Subcutaneous abdominal adipose tissue (tissue), 5 donors: ENCODE data around the gene RPS6KC1.
"Not testable (repeated sequence)": the region's sequence is repeated elsewhere in the genome, so short reads cannot be mapped to it uniquely, and the experiment has no call there.

Experiments
- H3K27ac ChIP-seq: one replicate; pipeline ENCODE4 v1.7.0; 2013; ENCODE audit warnings: low read depth, mild to moderate bottlenecking, inconsistent platforms, low read length, moderate library complexity
- H3K27me3 ChIP-seq, 5 donors: one replicate each; pipeline ENCODE4 v1.7.0; 2013; ENCODE audit warnings: low read length in 5 of 5, inconsistent platforms in 1 of 5; ENCODE audit not compliant: control insufficient read depth in 5 of 5, insufficient read depth in 4 of 5
- H3K36me3 ChIP-seq, 5 donors: one replicate each; pipeline ENCODE4 v1.7.0; 2013; ENCODE audit warnings: low read length in 5 of 5; ENCODE audit not compliant: control insufficient read depth in 5 of 5, insufficient read depth in 5 of 5
- H3K4me1 ChIP-seq, 5 donors: one replicate each; pipeline ENCODE4 v1.7.0; 2013; ENCODE audit warnings: low read length in 5 of 5, mild to moderate bottlenecking in 3 of 5, moderate library complexity in 1 of 5; ENCODE audit not compliant: control insufficient read depth in 5 of 5, insufficient read depth in 5 of 5
- H3K4me3 ChIP-seq, 5 donors: one replicate each; pipeline ENCODE4 v1.7.0; 2013; ENCODE audit warnings: low read length in 5 of 5, low read depth in 1 of 5
- H3K9ac ChIP-seq, 5 donors: one replicate each; pipeline ENCODE4 v1.7.0; 2013; ENCODE audit warnings: low read length in 5 of 5, mild to moderate bottlenecking in 4 of 5, moderate library complexity in 3 of 5
- H3K9me3 ChIP-seq, 5 donors: one replicate each; pipeline ENCODE4 v1.7.0; 2013; ENCODE audit warnings: low read length in 5 of 5; ENCODE audit not compliant: control insufficient read depth in 5 of 5
- donor health status: healthy.
- donor health status: healthy.
- donor health status: healthy.
- donor health status: healthy.
- donor health status: healthy.

The RPS6KC1 gene

DNA sequence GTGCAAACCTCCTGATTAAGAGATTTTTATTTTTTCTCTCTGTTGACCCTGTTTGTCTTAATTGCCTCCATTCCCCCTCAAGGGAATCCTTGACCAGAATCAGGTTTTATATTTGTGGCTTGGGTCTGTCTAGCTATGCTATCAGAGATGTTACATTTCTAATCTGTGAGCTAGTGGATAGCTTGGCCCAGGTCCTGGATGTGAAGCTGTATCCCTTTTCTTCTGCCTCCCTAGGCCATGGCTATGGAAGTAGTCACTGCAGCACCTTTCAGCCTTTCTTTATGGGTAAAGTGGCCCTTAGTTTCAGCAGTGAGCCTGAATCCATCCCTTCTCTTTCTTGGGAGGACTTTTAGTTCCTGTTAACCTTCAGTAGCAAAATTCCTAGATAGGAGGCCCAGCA is 18.4 kb upstream of the RPS6KC1 start:
- Histone ChIP-seq H3K9ac (no peak overlapping the region), H3K4me3 (no peak overlapping the region), H3K27me3 (peaks cover 0 to 6% (median 0%) of the 10 kb centered on the region in 5 donors), H3K27ac (no peak overlapping the region), H3K9me3 (no peaks in the 10 kb centered on the region), H3K4me1 (no peaks in the 10 kb centered on the region), H3K36me3 (no peaks in the 10 kb centered on the region)

- Histone ChIP-seq H3K27me3 (peaks cover 0 to 6% (median 3%) of the 10 kb centered on the region in 5 donors), H3K27ac (no peak overlapping the region), H3K9ac (no peak overlapping the region)
Measured at GRCh38 chr1:213034713-213035112, 16.3 kb upstream of the RPS6KC1 start.

DNA sequence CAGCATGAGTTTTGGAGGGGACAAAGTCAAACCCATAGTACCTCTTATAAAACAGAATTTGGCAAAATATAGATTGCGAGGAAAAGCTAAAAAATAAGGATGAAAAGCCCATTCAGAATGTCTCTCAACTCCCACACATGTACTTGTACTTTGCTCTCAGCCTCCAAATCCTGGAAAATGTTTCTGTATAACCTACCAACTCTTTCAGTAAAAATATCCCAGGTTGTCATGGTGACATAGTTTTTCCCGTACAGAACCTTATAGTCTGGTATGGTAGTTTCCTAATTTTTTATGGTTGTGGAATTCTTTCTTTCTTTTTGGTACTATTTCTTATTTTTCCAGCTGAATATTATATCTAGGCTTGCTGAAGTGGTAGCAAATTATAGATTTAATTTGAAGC is 15.5 kb upstream of the RPS6KC1 start:
- H3K27ac ChIP-seq: no peak overlapping the region
- no peaks in the 10 kb centered on the region for H3K4me1 ChIP-seq
- no peaks in the 10 kb centered on the region for H3K36me3 ChIP-seq
- H3K4me3 ChIP-seq: no peak overlapping the region
- H3K9ac ChIP-seq: no peak overlapping the region
- no peaks in the 10 kb centered on the region for H3K9me3 ChIP-seq
- H3K27me3 ChIP-seq: peaks cover 0 to 6% (median 3%) of the 10 kb centered on the region in 5 donors

More at GRCh38 chr1:213034713-213035112, 16.3 kb upstream of the RPS6KC1 start:
- H3K36me3 ChIP-seq: no peaks in the 10 kb centered on the region
- no peaks in the 10 kb centered on the region for H3K9me3 ChIP-seq
- H3K4me1 ChIP-seq: no peaks in the 10 kb centered on the region
- no peak overlapping the region for H3K4me3 ChIP-seq

DNA sequence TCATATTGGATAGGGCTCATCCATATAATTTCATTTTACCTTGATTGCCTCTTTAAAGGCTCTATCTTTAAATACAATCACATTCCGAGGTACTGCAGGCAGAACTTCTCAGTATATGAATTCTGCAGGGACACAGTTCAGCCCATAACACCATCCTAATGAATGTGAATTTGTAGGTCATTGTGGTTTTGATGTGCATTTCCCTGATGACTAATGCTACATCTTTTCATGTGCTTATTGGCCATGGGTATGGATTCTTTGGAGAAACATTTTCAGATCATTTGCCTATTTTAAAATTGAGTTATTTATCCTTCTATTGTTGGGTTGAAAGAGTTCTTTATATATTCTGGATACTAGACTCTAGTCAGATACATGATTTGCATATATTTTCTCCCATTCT is 9.6 kb upstream of the RPS6KC1 start:
- H3K4me3 ChIP-seq: no peak overlapping the region
- H3K27me3 ChIP-seq: peaks cover 0 to 3% (median 0%) of the 10 kb centered on the region in 5 donors
- no peak overlapping the region for H3K9ac ChIP-seq
- H3K27ac ChIP-seq: no peak overlapping the region
- no peaks in the 10 kb centered on the region for H3K9me3 ChIP-seq
- H3K4me1 ChIP-seq: no peaks in the 10 kb centered on the region
- H3K36me3 ChIP-seq: no peaks in the 10 kb centered on the region

DNA sequence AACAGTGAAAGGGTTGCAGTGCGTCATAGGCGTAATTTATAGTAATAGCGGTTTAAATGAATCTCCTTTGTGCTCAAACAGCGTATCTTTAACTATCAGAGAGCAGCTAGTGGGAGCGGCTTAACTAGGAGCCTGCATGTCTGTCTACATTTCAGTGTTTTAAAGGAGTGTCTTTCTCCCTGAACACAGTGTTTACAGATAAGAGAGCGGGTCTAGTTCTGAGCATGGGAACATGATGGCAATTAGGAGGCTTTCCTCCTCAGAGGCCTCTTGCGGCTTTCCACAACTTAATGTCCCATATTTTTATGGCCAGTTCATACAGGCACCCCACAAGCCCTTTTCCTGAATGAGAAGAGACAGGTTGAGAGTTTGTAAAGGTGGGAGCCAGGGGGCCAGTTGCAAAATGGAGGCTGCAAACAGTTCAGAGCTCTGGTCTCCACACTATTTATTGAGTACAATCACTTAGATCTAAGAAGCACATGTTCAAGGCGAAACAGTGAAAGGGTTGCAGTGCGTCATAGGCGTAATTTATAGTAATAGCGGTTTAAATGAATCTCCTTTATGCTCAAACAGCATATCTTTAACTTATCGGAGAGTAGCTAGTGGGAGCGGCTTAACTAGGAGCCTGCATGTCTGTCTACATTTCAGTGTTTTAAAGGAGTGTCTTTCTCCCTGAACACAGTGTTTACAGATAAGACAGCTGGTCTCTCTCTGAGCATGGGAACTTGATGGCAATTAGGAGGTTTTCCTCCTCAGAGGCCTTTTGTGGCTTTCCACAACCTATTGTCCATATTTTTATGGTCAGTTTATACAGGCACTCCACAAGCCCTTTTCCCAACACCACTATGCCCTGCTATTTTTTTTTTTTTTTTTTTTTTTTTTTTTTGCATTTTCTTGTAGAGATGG is 5.5 kb upstream of the RPS6KC1 start:
- H3K9me3 ChIP-seq, H3K27ac ChIP-seq, H3K4me3 ChIP-seq, H3K27me3 ChIP-seq, H3K36me3 ChIP-seq, H3K4me1 ChIP-seq, H3K9ac ChIP-seq: not testable (repeated sequence)

DNA sequence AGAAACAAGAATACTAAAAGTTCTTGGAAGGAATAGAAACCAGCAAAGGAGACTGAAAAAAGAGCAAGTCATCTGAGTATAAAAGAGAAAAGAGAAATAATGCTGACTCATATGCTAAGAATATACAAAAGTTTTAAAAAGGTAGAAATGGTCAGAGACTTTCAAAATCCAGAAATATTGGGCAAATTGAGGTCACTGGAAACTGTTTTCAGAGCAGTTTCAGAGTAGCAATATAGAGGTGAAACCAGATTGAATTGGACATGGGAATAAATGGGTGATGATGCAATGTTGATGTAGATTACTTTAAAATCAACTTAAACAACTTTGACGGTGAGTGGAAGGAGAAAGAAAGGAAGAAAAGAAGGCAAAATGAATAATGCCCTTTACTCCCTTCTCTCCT is 1.8 kb upstream of the RPS6KC1 start:
- Histone ChIP-seq H3K4me1 (peaks cover 0 to 23% (median 17%) of the 10 kb centered on the region in 5 donors), H3K9ac (no peak overlapping the region), H3K27me3 (peaks cover 0 to 6% (median 0%) of the 10 kb centered on the region in 5 donors), H3K4me3 (no peak overlapping the region), H3K27ac (no peak overlapping the region), H3K36me3 (no peaks in the 10 kb centered on the region), H3K9me3 (no peaks in the 10 kb centered on the region)

DNA sequence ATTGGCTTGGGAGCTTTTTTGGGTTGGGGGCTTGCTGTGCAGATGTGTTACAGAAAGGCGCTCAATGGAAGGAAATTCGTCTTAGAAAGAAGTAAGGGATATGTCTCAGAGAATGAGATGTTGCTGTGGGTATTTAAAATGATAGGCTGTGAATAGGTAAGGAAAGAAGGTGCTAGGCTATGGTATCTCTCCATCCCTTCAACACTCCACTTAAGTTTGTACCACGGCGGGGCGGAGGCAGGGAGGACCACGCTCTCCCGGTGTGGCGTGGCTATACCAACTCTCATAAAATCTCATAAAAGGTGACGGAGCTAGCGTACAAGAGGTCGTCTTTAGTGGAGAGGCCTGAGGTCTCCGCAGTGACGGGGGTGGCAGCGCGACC is 305 bp upstream of the RPS6KC1 start:
- Histone ChIP-seq H3K9ac (peak overlapping the region in 4 of 5 donors; percentile 75 to 90 (median 82)), H3K9me3 (no peaks in the 10 kb centered on the region)

GRCh38 chr1:213051881-213052202 is 801 bp downstream of the RPS6KC1 start:
- H3K9ac ChIP-seq: peak overlapping the region in 4 of 5 donors; percentile 75 to 90 (median 82)
- peak overlapping the region; percentile 75 for H3K27ac ChIP-seq
- H3K9me3 ChIP-seq: no peaks in the 10 kb centered on the region
- H3K4me1 ChIP-seq: peaks cover 0 to 23% (median 17%) of the 10 kb centered on the region in 5 donors
- H3K4me3 ChIP-seq: peak overlapping the region; percentile 76 to 98 (median 93)
- H3K36me3 ChIP-seq: no peaks in the 10 kb centered on the region
- peaks cover 0 to 4% (median 0%) of the 10 kb centered on the region in 5 donors for H3K27me3 ChIP-seq

More for the DNA sequence above, 305 bp upstream of the RPS6KC1 start:
- Histone ChIP-seq H3K4me1 (peaks cover 0 to 23% (median 17%) of the 10 kb centered on the region in 5 donors), H3K36me3 (no peaks in the 10 kb centered on the region), H3K4me3 (peak overlapping the region; percentile 76 to 98 (median 88)), H3K27me3 (peaks cover 0 to 6% (median 0%) of the 10 kb centered on the region in 5 donors), H3K27ac (peak overlapping the region; percentile 75)

- Histone ChIP-seq H3K9me3 (no peaks in the 10 kb centered on the region), H3K36me3 (no peaks in the 10 kb centered on the region), H3K9ac (no peak overlapping the region), H3K4me1 (peaks cover 0 to 23% (median 17%) of the 10 kb centered on the region in 5 donors), H3K27me3 (peaks cover 0 to 4% (median 0%) of the 10 kb centered on the region in 5 donors), H3K4me3 (no peak overlapping the region), H3K27ac (no peak overlapping the region)
Measured at GRCh38 chr1:213053455-213053854, 2.4 kb downstream of the RPS6KC1 start.

GRCh38 chr1:213054142-213054541 is 3.1 kb downstream of the RPS6KC1 start:
- peaks cover 0 to 23% (median 17%) of the 10 kb centered on the region in 5 donors for H3K4me1 ChIP-seq
- no peak overlapping the region for H3K4me3 ChIP-seq
- no peak overlapping the region for H3K27ac ChIP-seq

More at GRCh38 chr1:213054142-213054541, 3.1 kb downstream of the RPS6KC1 start:
- Histone ChIP-seq H3K36me3 (no peaks in the 10 kb centered on the region), H3K9me3 (no peaks in the 10 kb centered on the region), H3K27me3 (peaks cover 0 to 2% (median 0%) of the 10 kb centered on the region in 5 donors), H3K9ac (no peak overlapping the region)
